Ovary (tissue), 3 donors: ENCODE results near the gene OSBPL9.

Source experiments
- CTCF ChIP-seq, 3 donors: fragments of 450-650 bp in 2 of 3; fragments of 200-600 bp in 1 of 3; IDR thresholded peaks; one replicate each; pipeline versions ENCODE4 v1.5.1 to v1.8.0; 2016 to 2022; ENCODE audit warnings: antibody characterized with exemption in 3 of 3, mild to moderate bottlenecking in 1 of 3
- POLR2A ChIP-seq: fragments of 450-650 bp; IDR thresholded peaks from one replicate; pipeline ENCODE4 v1.6.1; 2017; ENCODE audit warnings: antibody characterized with exemption, mild to moderate bottlenecking, moderate library complexity
- donor health status: DM: no; HTN: no; CAD: no.

- TF ChIP-seq CTCF (IDR thresholded peaks at IDR 0.05) (no peak), POLR2A (no peak)
Observed at GRCh38 chr1:51634618-51635017, 17.7 kb downstream of the OSBPL9 start.
